GM13977 (cell line): ENCODE measurements around the gene ASB18.

Experiments used
- DNase-seq: peaks from one replicate; pipeline ENCODE4 v3.0.0; 2012; ENCODE audit warnings: low spot score
- CTCF ChIP-seq: IDR thresholded peaks from 2 replicates; pipeline ENCODE4 v1.5.1; 2012; ENCODE audit warnings: mild to moderate bottlenecking, control low read depth; ENCODE audit not compliant: insufficient read depth; ENCODE audit errors: extremely low read depth, missing control alignments
- in situ Hi-C: fragments of 300-500 bp; cut with MboI; formaldehyde crosslinking; loops from one replicate; pipeline ENCODE4 v1.12.0; 2022; ENCODE audit warnings: low sequenced_read_pairs, low pct_unique_long_range_greater_than_20kb, mixed read lengths, inconsistent platforms; ENCODE audit not compliant: unreplicated experiment

The ASB18 gene

GRCh38 chr2:236156095-236156859 is 107.9 kb downstream of the ASB18 start:
- in situ Hi-C loops: no loop called here
- no peak for DNase-seq
- no peak for TF ChIP-seq CTCF

- no peak for TF ChIP-seq CTCF
- in situ Hi-C loops: no loop called here
- no peak for DNase-seq
Observed at GRCh38 chr2:236155406-236155805, 108.8 kb downstream of the ASB18 start.

- DNase-seq: no peak
- TF ChIP-seq CTCF: no peak
- in situ Hi-C loops: no loop called here
Observed at GRCh38 chr2:236146436-236146835, 117.8 kb downstream of the ASB18 start.

- no peak for TF ChIP-seq CTCF
- in situ Hi-C loops: no loop called here
Observed at GRCh38 chr2:236143811-236144210, 120.4 kb downstream of the ASB18 start.

More at GRCh38 chr2:236143811-236144210, 120.4 kb downstream of the ASB18 start:
- DNase-seq: no peak
